Panc1 (cell line): ENCODE data around the gene RALGAPB. TPM values are rescaled to one million over a fixed set of nuclear protein-coding genes. Genes with fewer than 3 reads are reported as not detected.

Source experiments
- ATAC-seq: fragments of 200-7000 bp; cut with Tn5 transposase; 2 replicates; pipeline ENCODE4 v1.9.1; 2020; ENCODE audit warnings: mild to moderate bottlenecking, moderate library complexity
- BruUV-seq: library from RNA; stranded (reverse); fragments of 400-500 nt; replicated peaks from 2 replicates; lab custom pipeline; 2021; lab: Mats Ljungman, UMichigan
- CTCF ChIA-PET: fragments of 300-600 bp; sonication (Branson Sonifier 250); formaldehyde crosslinking; loops from one replicate; lab custom pipeline; 2022; ENCODE audit warnings: antibody characterized with exemption; lab: Charles Lee
- POLR2A ChIA-PET: fragments of 300-600 bp; sonication (Branson Sonifier 250); formaldehyde crosslinking; loops from one replicate; lab custom pipeline; 2022; ENCODE audit warnings: antibody characterized with exemption; lab: Charles Lee
- DNase-seq: peaks from one replicate; pipeline ENCODE4 v3.0.0-alpha.2; 2010; ENCODE audit warnings: low read depth, low spot score
- H3K27ac ChIP-seq: 2 replicates; pipeline ENCODE4 v1.5.1; 2011; ENCODE audit warnings: mild to moderate bottlenecking, low read length, inconsistent platforms
- H3K27me3 ChIP-seq: fragments of 200-500 bp; sonication (Bioruptor generic); 2 replicates; pipeline ENCODE4 v1.6.0; 2014; ENCODE audit warnings: low read length, inconsistent platforms; ENCODE audit not compliant: control insufficient read depth, insufficient read depth
- H3K36me3 ChIP-seq: fragments of 200-500 bp; sonication (Bioruptor generic); 2 replicates; pipeline ENCODE4 v1.5.1; 2014; ENCODE audit warnings: inconsistent platforms, mild to moderate bottlenecking, low read length, moderate library complexity; ENCODE audit not compliant: control insufficient read depth, insufficient read depth
- H3K4me1 ChIP-seq: 2 replicates; pipeline ENCODE4 v1.5.1; 2011; ENCODE audit warnings: inconsistent platforms, mild to moderate bottlenecking, low read length, moderate library complexity; ENCODE audit not compliant: control insufficient read depth, insufficient read depth
- H3K4me3 ChIP-seq, 2 experiments: 2 replicates each; pipeline ENCODE4 v1.5.1; 2011 to 2012; ENCODE audit warnings: low read depth in 2 of 2, low read length in 2 of 2, mild to moderate bottlenecking in 2 of 2, inconsistent platforms in 1 of 2, moderate library complexity in 1 of 2
- H3K9me3 ChIP-seq: fragments of 200-500 bp; sonication (Bioruptor generic); 2 replicates; pipeline ENCODE4 v1.5.1; 2014; ENCODE audit warnings: low read depth, mild to moderate bottlenecking, inconsistent platforms, low read length, moderate library complexity; ENCODE audit not compliant: control insufficient read depth, insufficient read depth
- CTCF ChIP-seq: fragments of 450-650 bp; IDR thresholded peaks from 2 replicates; pipeline ENCODE4 v1.5.1; 2017; ENCODE audit warnings: mild to moderate bottlenecking
- POLR2AphosphoS5 ChIP-seq: IDR thresholded peaks from 2 replicates; pipeline ENCODE4 v1.6.1; 2012; ENCODE audit warnings: mild to moderate bottlenecking, low read depth, low read length, moderate library complexity
- SIN3A ChIP-seq: IDR thresholded peaks from 2 replicates; pipeline ENCODE4 v1.6.1; 2012; ENCODE audit warnings: low read depth, mild to moderate bottlenecking, low read length, moderate library complexity, borderline replicate concordance; ENCODE audit not compliant: insufficient read depth
- TCF7L2 ChIP-seq: IDR thresholded peaks from 2 replicates; pipeline ENCODE4 v1.6.1; 2011; ENCODE audit warnings: mild to moderate bottlenecking, low read depth, low read length, inconsistent platforms
- in situ Hi-C: cut with HindIII; loops from 2 replicates; pipeline ENCODE4 v1.10.0; 2016; ENCODE audit warnings: low sequenced_read_pairs, low pct_unique_long_range_greater_than_20kb
- intact Hi-C: fragments of 100-400 bp; cut with micrococcal nuclease; formaldehyde crosslinking; loops from one replicate; pipeline ENCODE4 v1.10.0; 2022; ENCODE audit not compliant: unreplicated experiment
- total RNA-seq: library from RNA; stranded (reverse); gene quantifications from one replicate; pipeline ENCODE4 v1.2.1, GENCODE V29; 2021; ENCODE audit not compliant: unreplicated experiment
- TF ChIP-seq, protein P1 (sequence below), 2 experiments: IDR thresholded peaks; 2 replicates each; pipeline ENCODE4 v1.6.1; 2011 to 2012; ENCODE audit warnings: low read depth in 2 of 2, control low read depth in 1 of 2, low read length in 1 of 2, mild to moderate bottlenecking in 1 of 2, moderate library complexity in 1 of 2; ENCODE audit not compliant: insufficient read depth in 1 of 2

The RALGAPB gene
- total RNA-seq, 1 experiment from 2014 or later: 33.1 TPM

DNA sequence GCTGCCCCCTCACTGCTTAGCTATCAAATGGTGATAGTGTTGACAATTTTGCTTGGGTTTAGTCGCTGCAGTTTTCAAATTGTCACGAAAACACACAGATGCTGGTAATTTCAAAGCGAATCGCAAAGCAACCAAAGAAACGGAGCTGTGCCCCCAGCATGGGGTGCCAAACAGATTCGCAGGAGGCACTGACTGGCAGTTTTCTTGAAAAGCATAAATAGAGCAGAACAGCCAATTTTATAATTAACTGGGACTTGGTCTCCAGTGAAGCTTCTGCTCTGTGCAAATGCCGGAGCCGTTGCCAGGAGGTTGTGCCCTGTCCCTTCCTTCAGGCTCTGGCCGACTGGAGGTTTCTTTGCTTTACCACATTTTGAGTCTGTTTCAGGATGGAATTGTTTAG is 147.8 kb downstream of the RALGAPB start:
- H3K27ac ChIP-seq: no peak overlapping the region
- DNase-seq (no peak), ATAC-seq (no peak)
- no peak overlapping the region for H3K4me3 ChIP-seq
- peaks cover 2% of the 10 kb centered on the region; the same call in 1 of the 2 replicates for H3K27me3 ChIP-seq
- ChIA-PET POLR2A (no interaction called here), CTCF (no interaction called here)
- H3K36me3 ChIP-seq: no peaks in the 10 kb centered on the region
- intact Hi-C loops (no loop called here), in situ Hi-C loops (no loop called here)
- TF ChIP-seq POLR2AphosphoS5 (no peak), TCF7L2 (no peak), CTCF (no peak), SIN3A (no peak)
- TF ChIP-seq, protein P1, sequence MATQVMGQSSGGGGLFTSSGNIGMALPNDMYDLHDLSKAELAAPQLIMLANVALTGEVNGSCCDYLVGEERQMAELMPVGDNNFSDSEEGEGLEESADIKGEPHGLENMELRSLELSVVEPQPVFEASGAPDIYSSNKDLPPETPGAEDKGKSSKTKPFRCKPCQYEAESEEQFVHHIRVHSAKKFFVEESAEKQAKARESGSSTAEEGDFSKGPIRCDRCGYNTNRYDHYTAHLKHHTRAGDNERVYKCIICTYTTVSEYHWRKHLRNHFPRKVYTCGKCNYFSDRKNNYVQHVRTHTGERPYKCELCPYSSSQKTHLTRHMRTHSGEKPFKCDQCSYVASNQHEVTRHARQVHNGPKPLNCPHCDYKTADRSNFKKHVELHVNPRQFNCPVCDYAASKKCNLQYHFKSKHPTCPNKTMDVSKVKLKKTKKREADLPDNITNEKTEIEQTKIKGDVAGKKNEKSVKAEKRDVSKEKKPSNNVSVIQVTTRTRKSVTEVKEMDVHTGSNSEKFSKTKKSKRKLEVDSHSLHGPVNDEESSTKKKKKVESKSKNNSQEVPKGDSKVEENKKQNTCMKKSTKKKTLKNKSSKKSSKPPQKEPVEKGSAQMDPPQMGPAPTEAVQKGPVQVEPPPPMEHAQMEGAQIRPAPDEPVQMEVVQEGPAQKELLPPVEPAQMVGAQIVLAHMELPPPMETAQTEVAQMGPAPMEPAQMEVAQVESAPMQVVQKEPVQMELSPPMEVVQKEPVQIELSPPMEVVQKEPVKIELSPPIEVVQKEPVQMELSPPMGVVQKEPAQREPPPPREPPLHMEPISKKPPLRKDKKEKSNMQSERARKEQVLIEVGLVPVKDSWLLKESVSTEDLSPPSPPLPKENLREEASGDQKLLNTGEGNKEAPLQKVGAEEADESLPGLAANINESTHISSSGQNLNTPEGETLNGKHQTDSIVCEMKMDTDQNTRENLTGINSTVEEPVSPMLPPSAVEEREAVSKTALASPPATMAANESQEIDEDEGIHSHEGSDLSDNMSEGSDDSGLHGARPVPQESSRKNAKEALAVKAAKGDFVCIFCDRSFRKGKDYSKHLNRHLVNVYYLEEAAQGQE (IDR thresholded peaks at IDR 0.05; ENCODE audit: insufficient read depth in 1 of 2, low read depth in 2 of 2, low read length in 1 of 2): no peak
- no peaks in the 10 kb centered on the region for H3K9me3 ChIP-seq
- BruUV-seq: no TSS peak
- H3K4me1 ChIP-seq: no peaks in the 10 kb centered on the region; the same call in 1 of the 2 replicates

GRCh38 chr20:38623061-38623460 is 150.4 kb downstream of the RALGAPB start:
- in situ Hi-C loops (no loop called here), intact Hi-C loops (no loop called here)
- DNase-seq (no peak), ATAC-seq (no peak)
- BruUV-seq: no TSS peak
- 0 out of 2 replicates have a peak, but pooled peaks cover 2% of the 10 kb centered on the region for H3K27me3 ChIP-seq
- CTCF ChIA-PET: interaction anchor here (0.6 kb wide), 1 partner anchor 10 kb away, joined by 5 read pairs; no protein-coding TSS in a partner anchor
- TF ChIP-seq TCF7L2 (no peak), SIN3A (no peak), POLR2AphosphoS5 (no peak), CTCF (no peak)
- TF ChIP-seq, protein P1 (IDR thresholded peaks at IDR 0.05; ENCODE audit: insufficient read depth in 1 of 2, low read depth in 2 of 2, low read length in 1 of 2): no peak
- no peaks in the 10 kb centered on the region for H3K36me3 ChIP-seq
- POLR2A ChIA-PET: no interaction called here
- no peak overlapping the region for H3K27ac ChIP-seq
- H3K4me1 ChIP-seq: no peaks in the 10 kb centered on the region
- no peaks in the 10 kb centered on the region for H3K9me3 ChIP-seq
- H3K4me3 ChIP-seq: no peak overlapping the region
